VCaP (cell line): Measurements from ENCODE around the gene MAZ.
"Not testable (repeated sequence)": the region's sequence is repeated elsewhere in the genome, so short reads cannot be mapped to it uniquely, and the experiment has no call there.

Source experiments
- H3K27ac ChIP-seq: fragments of 450-650 bp; 2 replicates; pipeline ENCODE4 v1.5.1; 2017
- TF ChIP-seq, protein P1 (sequence below): fragments of 450-650 bp; conservative IDR thresholded peaks from 2 replicates; pipeline ENCODE4 v1.5.1; 2017; ENCODE audit warnings: mild to moderate bottlenecking, moderate library complexity

The MAZ gene

DNA sequence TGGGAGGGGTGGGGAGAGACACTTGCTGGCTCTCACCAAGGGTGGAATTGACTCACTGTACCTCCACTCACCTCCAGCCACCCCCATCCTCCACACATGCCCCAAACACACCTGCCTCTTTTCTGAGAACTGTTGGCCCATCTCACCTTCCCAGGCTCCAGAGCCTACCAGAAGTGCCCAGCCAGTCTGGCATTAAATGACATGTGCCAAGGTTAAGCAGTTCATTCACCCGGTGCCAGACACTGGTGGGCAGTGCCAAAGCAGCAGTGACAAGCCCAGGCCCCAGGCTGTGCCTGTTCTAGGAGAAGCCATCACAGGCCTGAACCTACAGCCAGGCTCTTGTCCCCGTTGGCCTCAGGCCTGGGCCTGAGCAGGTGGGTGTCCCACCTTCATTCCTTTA is 25.2 kb downstream of the MAZ start:
- TF ChIP-seq, protein P1, sequence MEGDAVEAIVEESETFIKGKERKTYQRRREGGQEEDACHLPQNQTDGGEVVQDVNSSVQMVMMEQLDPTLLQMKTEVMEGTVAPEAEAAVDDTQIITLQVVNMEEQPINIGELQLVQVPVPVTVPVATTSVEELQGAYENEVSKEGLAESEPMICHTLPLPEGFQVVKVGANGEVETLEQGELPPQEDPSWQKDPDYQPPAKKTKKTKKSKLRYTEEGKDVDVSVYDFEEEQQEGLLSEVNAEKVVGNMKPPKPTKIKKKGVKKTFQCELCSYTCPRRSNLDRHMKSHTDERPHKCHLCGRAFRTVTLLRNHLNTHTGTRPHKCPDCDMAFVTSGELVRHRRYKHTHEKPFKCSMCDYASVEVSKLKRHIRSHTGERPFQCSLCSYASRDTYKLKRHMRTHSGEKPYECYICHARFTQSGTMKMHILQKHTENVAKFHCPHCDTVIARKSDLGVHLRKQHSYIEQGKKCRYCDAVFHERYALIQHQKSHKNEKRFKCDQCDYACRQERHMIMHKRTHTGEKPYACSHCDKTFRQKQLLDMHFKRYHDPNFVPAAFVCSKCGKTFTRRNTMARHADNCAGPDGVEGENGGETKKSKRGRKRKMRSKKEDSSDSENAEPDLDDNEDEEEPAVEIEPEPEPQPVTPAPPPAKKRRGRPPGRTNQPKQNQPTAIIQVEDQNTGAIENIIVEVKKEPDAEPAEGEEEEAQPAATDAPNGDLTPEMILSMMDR = no peak
- H3K27ac ChIP-seq = no peak overlapping the region

DNA sequence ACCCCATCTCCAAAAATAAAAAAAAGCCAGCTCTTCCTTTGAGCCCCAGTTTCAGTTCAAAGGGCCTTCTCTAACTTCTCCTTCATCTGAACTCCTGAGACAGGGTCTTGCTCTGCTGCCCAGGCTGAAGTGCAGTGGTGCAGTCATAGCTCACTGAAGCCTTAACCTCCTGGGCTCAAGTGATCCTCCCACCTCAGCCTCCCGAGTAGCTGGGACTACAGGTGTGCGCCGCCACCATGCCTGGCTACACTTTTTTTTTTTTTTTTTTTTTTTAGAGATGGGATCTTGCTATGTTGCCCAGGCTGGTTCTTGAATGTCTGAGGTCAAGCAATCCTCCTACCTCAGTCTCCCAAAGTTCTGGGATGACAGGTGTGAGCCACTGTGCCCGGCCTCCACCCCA is 26.9 kb downstream of the MAZ start:
- H3K27ac ChIP-seq = not testable (repeated sequence)

DNA sequence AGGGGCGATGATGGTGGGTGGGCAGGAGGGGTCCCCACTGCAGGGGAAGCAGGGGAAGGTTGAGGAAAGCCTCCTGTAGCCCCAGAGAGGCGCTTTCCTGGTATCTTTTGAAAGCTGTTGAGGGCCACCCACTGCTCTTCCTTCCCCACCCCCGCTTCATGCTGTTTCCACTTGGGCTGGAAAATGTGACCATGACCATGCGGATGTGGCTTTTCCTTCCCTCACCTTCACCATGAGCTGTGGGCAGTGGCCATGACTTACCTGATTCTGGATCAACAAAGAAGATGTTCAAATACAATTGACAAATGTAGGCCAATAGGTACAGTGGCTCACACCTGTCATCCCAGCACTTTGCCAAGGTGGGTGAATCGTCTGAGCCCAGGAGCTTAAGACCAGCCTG is 27.8 kb downstream of the MAZ start:
- no peak overlapping the region for H3K27ac ChIP-seq
- TF ChIP-seq, protein P1 = no peak

DNA sequence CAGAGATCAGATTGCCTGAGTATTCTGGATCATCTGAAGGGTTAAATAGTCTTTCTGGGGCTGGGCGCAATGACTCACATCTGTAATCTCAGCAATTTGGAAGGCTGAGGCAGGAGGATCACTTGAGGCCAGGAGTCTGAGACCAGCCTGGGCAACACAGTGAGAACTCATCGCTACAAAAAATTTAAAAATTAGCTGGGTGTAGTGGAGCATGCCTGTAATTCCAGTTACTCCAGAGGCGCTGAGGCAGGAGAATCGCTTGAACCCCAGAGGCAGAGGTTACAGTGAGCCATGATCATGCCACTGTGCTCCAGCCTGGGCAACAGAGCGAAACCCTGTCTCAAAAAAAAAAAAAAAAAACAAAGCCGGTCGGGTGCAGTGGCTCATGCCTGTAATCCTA is 29.6 kb downstream of the MAZ start:
- H3K27ac ChIP-seq = no peak overlapping the region
- TF ChIP-seq, protein P1 = no peak

DNA sequence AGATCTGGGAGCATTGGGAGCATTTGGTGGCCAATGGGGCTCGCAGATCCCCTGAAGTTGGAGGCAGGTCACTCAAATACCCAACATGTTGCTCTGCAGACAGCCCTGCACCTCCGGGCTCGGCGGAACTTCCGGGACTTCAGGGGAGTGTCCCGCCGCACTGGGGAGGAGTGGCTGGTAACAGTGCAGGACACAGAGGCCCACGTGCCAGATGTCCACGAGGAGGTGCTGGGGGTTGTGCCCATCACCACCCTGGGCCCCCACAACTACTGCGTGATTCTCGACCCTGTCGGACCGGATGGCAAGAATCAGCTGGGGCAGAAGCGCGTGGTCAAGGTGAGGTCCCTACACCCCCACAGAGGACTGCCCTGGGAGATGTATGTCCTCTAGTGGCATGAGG is 30.3 kb downstream of the MAZ start:
- TF ChIP-seq, protein P1 = no peak

DNA sequence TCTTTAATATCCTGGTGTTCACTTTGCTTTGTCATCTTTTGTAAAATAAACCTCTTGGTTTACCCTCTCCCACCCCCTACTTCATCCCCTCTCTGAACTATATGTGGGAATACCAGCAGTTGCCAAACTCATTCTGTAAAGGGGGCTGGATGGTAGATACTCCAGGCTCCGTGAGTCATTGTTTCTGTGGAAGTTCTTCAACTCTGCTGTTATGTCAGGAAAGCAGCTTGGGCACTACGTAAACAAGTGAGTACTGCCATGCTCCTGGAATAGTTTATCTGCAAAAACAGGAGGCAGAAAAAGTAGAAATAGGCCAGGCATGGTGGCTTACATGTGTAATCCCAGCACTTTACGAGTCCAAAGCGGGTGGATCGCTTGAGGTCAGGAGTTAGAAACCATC is 31.5 kb downstream of the MAZ start:
- H3K27ac ChIP-seq = no peak overlapping the region
- TF ChIP-seq, protein P1 = no peak

More for the DNA sequence above, 30.3 kb downstream of the MAZ start:
- H3K27ac ChIP-seq = no peak overlapping the region

DNA sequence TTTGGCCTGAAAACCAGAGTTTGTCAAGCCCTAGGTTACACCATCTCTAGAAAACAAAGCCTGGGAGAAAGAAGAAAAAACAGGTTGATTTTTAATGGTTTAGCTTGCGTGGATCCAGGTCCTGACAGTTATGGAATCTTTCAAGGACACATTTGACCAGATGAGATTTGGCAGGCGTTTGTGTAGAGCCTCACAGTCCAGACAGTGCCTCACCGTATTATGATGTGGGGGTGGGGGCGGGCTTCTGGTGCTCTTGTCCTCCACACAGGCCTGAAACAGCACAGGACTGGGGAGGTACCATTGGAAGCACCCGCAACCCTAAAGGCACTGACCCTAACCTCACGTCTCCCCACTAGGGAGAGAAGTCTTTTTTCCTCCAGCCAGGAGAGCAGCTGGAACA is 33.5 kb downstream of the MAZ start:
- no peak overlapping the region for H3K27ac ChIP-seq
- TF ChIP-seq, protein P1 = no peak

DNA sequence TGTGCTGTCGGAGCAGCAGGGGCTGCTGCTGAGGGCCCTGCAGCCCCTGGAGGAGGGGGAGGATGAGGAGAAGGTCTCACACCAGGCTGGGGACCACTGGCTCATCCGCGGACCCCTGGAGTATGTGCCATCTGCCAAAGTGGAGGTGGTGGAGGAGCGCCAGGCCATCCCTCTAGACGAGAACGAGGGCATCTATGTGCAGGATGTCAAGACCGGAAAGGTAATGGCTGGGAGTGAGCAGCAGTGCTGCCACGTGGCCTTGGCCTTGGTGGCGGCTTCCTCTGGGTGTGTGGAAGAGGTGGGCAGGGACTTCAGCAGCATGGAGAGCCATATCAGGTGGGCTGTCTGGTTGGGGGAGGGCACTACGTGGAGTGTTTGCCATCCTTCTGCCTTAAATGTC is 33.9 kb downstream of the MAZ start:
- TF ChIP-seq, protein P1 = no peak
- no peak overlapping the region for H3K27ac ChIP-seq
